Measurements from ENCODE around the gene SRP19. TPM values are rescaled to one million over a fixed set of nuclear protein-coding genes. Genes with fewer than 3 reads are reported as not detected.
A peak's percentile ranks its signal among the peaks of the same experiment; 100 is the strongest.
"Not testable (repeated sequence)": the region's sequence is repeated elsewhere in the genome, so short reads cannot be mapped to it uniquely, and the experiment has no call there.

Gene SRP19
- total RNA-seq, 1 donor from 2014 or later = 53.3 TPM

DNA sequence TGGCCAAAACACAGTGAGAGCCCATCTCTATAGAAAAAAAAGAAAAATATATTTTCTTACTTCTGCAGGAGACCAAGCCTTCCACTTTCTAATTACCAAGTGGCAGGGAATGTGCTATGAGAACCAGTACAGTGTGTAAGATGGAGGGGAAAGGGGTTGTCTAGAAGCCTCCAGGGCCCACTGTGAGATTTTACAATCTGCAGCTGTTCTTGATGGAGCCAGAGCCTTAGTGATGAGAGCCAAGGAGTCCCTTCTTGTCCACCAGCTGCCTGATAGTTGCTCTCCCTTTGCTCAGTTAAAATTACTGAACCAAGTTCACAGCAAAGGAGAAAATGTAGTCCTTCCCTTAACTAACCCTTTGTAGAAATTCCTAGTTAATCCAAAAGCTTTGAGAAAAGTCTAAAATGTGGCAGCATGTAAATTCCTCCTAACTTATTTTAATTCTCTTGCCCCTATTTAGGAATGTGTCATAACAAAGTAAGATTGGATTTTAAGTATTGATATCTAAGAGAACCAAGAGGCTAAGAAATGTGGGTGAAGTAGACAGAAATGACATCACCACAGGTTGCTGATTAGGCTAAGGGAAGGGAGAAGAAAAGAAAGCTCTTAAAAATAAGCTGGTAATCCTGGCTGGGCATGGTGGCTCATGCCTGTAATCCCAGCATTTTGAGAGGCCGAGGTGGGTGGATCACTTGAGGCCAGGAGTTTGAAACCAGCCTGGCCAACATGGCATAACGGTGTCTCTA lies 19.3 kb downstream of the SRP19 start:
- no peaks in the 10 kb centered on the region for H3K27me3 Mint-ChIP-seq (ENCODE audit: low read depth)
- H3K27ac Mint-ChIP-seq (ENCODE audit: unreplicated experiment) = no peak overlapping the region
- no peak overlapping the region for H3K4me3 Mint-ChIP-seq
- no peaks in the 10 kb centered on the region for H3K36me3 Mint-ChIP-seq (ENCODE audit: low read depth)
- no peaks in the 10 kb centered on the region for H3K9me3 Mint-ChIP-seq
- H3K4me1 Mint-ChIP-seq = no peaks in the 10 kb centered on the region
- no peak for DNase-seq (ENCODE audit: low read depth, low spot score)
- TF ChIP-seq, protein P1, sequence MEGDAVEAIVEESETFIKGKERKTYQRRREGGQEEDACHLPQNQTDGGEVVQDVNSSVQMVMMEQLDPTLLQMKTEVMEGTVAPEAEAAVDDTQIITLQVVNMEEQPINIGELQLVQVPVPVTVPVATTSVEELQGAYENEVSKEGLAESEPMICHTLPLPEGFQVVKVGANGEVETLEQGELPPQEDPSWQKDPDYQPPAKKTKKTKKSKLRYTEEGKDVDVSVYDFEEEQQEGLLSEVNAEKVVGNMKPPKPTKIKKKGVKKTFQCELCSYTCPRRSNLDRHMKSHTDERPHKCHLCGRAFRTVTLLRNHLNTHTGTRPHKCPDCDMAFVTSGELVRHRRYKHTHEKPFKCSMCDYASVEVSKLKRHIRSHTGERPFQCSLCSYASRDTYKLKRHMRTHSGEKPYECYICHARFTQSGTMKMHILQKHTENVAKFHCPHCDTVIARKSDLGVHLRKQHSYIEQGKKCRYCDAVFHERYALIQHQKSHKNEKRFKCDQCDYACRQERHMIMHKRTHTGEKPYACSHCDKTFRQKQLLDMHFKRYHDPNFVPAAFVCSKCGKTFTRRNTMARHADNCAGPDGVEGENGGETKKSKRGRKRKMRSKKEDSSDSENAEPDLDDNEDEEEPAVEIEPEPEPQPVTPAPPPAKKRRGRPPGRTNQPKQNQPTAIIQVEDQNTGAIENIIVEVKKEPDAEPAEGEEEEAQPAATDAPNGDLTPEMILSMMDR (conservative IDR thresholded peaks at IDR 0.05) = no peak

DNA sequence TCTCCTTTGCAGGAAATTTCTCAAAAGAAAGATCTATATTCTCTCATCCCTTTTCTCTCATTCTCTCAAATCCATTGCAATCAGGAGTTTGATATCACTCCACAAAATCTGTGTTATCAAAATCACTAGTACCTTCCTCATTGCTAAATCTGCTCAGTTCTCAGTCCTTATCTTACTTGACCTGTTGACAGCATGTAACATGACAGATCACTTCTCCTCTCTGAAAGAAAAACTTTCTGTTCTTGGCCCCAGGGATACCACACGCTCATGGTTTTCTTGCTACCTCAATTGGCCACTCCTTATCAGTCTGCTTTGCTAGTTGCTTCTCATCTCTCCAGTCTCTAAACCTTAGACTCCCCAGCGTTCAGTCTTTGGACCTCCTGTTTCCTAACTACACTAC lies 22.1 kb downstream of the SRP19 start:
- no peaks in the 10 kb centered on the region for H3K9me3 Mint-ChIP-seq

DNA sequence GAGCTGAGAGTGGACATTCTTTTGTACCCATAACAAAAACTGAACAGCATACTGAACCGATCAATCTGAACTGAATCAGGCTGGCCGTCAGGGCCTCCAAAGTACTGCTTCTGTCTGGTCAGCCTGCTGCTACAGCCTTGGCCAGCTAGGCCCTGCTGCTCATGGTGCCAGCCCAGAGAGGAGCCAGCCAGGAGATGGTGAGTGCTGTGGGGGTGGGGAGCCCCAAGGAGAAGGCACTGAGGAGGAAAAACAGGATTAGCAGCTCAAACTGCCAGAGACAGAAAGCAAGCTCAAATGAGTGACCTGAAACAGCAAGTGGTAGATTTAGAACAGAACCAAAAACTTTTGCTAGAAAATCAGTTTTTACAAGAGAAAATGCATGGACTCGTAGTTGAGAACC lies 23.9 kb downstream of the SRP19 start:
- TF ChIP-seq, protein P1 (conservative IDR thresholded peaks at IDR 0.05) = no peak
- H3K36me3 Mint-ChIP-seq (ENCODE audit: low read depth) = peaks cover 7% of the 10 kb centered on the region
- H3K9me3 Mint-ChIP-seq = no peaks in the 10 kb centered on the region
- no peaks in the 10 kb centered on the region for H3K27me3 Mint-ChIP-seq (ENCODE audit: low read depth)
- no peak for DNase-seq (ENCODE audit: low read depth, low spot score)
- no peaks in the 10 kb centered on the region for H3K4me1 Mint-ChIP-seq
- H3K4me3 Mint-ChIP-seq = no peak overlapping the region
- no peak overlapping the region for H3K27ac Mint-ChIP-seq (ENCODE audit: unreplicated experiment)

More for the DNA sequence above, 22.1 kb downstream of the SRP19 start:
- H3K4me1 Mint-ChIP-seq = no peaks in the 10 kb centered on the region
- DNase-seq (ENCODE audit: low read depth, low spot score) = no peak
- H3K27me3 Mint-ChIP-seq (ENCODE audit: low read depth) = no peaks in the 10 kb centered on the region
- H3K4me3 Mint-ChIP-seq = no peak overlapping the region
- no peak overlapping the region for H3K27ac Mint-ChIP-seq (ENCODE audit: unreplicated experiment)
- H3K36me3 Mint-ChIP-seq (ENCODE audit: low read depth) = peaks cover 7% of the 10 kb centered on the region
- TF ChIP-seq, protein P1 (conservative IDR thresholded peaks at IDR 0.05) = no peak

DNA sequence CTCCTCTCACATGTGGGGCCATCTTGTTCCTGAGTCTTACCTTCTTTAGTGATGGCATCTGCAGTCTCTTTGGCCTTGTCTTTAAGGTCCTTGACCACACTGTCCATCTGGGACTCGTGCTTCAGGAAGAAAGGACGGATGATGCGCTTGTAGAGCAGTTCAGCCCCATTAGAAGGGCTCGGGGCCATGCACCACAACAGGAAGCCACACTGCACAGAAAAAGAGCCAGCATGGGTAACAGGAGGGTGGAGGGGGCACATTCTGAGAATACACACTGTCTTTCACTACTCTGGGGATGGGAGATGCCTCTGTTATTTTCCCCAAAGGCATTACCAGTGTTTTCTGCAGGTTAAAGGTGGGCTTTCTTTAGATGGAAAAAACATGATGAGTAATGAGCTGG lies 25.9 kb downstream of the SRP19 start:
- no peaks in the 10 kb centered on the region for H3K27me3 Mint-ChIP-seq (ENCODE audit: low read depth)
- H3K4me1 Mint-ChIP-seq = no peaks in the 10 kb centered on the region
- TF ChIP-seq, protein P1 (conservative IDR thresholded peaks at IDR 0.05) = no peak
- no peak overlapping the region for H3K4me3 Mint-ChIP-seq
- H3K36me3 Mint-ChIP-seq (ENCODE audit: low read depth) = peaks cover 12% of the 10 kb centered on the region
- no peak for DNase-seq (ENCODE audit: low read depth, low spot score)
- H3K9me3 Mint-ChIP-seq = no peaks in the 10 kb centered on the region
- no peak overlapping the region for H3K27ac Mint-ChIP-seq (ENCODE audit: unreplicated experiment)

DNA sequence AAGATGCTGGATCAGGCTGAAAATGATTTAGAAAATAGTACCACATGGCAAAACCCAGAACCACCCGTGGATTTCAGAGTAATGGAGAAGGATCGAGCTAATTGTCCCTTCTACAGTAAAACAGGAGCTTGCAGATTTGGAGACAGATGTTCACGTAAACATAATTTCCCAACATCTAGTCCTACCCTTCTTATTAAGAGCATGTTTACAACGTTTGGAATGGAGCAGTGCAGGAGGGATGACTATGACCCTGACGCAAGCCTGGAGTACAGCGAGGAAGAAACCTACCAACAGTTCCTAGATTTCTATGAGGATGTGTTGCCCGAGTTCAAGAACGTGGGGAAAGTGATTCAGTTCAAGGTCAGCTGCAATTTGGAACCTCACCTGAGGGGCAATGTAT lies 31.0 kb downstream of the SRP19 start:
- H3K9me3 Mint-ChIP-seq; H3K27ac Mint-ChIP-seq (ENCODE audit: unreplicated experiment); DNase-seq (ENCODE audit: low read depth, low spot score); H3K4me3 Mint-ChIP-seq; H3K27me3 Mint-ChIP-seq (ENCODE audit: low read depth); H3K4me1 Mint-ChIP-seq: not testable (repeated sequence)
- H3K36me3 Mint-ChIP-seq (ENCODE audit: low read depth) = peaks cover 14% of the 10 kb centered on the region

DNA sequence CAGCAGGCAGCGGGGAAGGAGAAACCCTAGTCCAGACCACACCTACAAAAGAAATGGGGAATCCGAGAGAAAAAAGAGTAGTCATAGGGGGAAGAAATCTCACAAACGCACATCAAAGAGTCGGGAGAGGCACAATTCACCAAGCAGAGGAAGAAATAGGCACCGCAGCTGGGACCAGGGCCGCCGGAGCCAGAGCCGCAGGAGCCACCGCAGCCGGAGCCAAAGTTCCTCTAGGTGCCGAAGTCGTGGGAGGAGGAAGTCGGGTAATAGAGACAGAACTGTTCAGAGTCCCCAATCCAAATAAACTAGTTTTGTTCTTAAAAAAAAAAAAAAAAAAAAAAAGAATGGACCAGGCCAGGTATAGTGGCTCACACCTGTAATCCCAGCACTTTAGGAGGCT lies 31.7 kb downstream of the SRP19 start:
- Mint-ChIP-seq H3K9me3 (no peaks in the 10 kb centered on the region), H3K36me3 (ENCODE audit: low read depth) (peaks cover 14% of the 10 kb centered on the region), H3K4me3 (no peak overlapping the region), H3K4me1 (no peaks in the 10 kb centered on the region), H3K27ac (ENCODE audit: unreplicated experiment) (peak overlapping the region; percentile 52), H3K27me3 (ENCODE audit: low read depth) (no peaks in the 10 kb centered on the region)
- TF ChIP-seq, protein P1 (conservative IDR thresholded peaks at IDR 0.05) = no peak
- DNase-seq (ENCODE audit: low read depth, low spot score) = no peak

Data from neural crest cell (in vitro differentiated cells).